GM12892 (cell line): ENCODE results near the gene YPEL3.

Experiments used
- POLR2A ChIP-seq: IDR thresholded peaks from 2 replicates; pipeline ENCODE4 v1.6.1; 2011; ENCODE audit warnings: low read depth, low read length, control low read depth
- POLR2AphosphoS5 ChIP-seq: IDR thresholded peaks from 2 replicates; pipeline ENCODE4 v1.6.1; 2011; ENCODE audit warnings: low read depth, low read length, control low read depth

- TF ChIP-seq POLR2A (no peak), POLR2AphosphoS5 (no peak)
Measured at GRCh38 chr16:30113711-30114333, 17.8 kb upstream of the YPEL3 start.
